GM13977 (cell line): Measurements from ENCODE around the gene GSK3B.

Source experiments
- DNase-seq: peaks from one replicate; pipeline ENCODE4 v3.0.0; 2012; ENCODE audit warnings: low spot score
- in situ Hi-C: fragments of 300-500 bp; cut with MboI; formaldehyde crosslinking; loops from one replicate; pipeline ENCODE4 v1.12.0; 2022; ENCODE audit warnings: low sequenced_read_pairs, low pct_unique_long_range_greater_than_20kb, mixed read lengths, inconsistent platforms; ENCODE audit not compliant: unreplicated experiment
- TF ChIP-seq, protein P1 (sequence below): IDR thresholded peaks from 2 replicates; pipeline ENCODE4 v1.5.1; 2012; ENCODE audit warnings: mild to moderate bottlenecking, control low read depth; ENCODE audit not compliant: insufficient read depth; ENCODE audit errors: extremely low read depth, missing control alignments

Gene GSK3B

GRCh38 chr3:119792270-119792669, 302.0 kb downstream of the GSK3B start:
- TF ChIP-seq, protein P1, sequence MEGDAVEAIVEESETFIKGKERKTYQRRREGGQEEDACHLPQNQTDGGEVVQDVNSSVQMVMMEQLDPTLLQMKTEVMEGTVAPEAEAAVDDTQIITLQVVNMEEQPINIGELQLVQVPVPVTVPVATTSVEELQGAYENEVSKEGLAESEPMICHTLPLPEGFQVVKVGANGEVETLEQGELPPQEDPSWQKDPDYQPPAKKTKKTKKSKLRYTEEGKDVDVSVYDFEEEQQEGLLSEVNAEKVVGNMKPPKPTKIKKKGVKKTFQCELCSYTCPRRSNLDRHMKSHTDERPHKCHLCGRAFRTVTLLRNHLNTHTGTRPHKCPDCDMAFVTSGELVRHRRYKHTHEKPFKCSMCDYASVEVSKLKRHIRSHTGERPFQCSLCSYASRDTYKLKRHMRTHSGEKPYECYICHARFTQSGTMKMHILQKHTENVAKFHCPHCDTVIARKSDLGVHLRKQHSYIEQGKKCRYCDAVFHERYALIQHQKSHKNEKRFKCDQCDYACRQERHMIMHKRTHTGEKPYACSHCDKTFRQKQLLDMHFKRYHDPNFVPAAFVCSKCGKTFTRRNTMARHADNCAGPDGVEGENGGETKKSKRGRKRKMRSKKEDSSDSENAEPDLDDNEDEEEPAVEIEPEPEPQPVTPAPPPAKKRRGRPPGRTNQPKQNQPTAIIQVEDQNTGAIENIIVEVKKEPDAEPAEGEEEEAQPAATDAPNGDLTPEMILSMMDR = no peak
- in situ Hi-C loops = no loop called here
- DNase-seq = no peak

- in situ Hi-C loops = no loop called here
- TF ChIP-seq, protein P1 = no peak
- DNase-seq = no peak
Measured at GRCh38 chr3:119790369-119790768, 303.9 kb downstream of the GSK3B start.

DNA sequence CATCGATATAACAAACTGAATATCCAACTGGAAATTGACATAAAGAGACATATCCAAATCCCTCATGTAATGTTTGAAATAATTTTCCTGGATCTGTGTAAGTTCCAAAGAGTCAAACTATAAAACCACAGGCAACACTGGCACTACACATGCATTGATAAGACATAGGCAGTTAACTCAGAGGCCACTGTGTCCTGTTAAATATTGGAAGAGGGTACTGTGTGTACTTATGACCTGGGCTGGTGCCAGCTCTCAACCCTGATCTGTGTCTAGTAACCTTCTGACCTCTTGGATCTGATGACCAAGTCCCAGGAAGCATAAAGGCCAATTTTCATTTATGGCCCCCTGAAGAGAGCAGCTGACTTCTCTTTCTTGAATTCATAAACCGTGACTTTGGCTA, 307.8 kb downstream of the GSK3B start:
- in situ Hi-C loops = no loop called here
- no peak for DNase-seq
- TF ChIP-seq, protein P1 = no peak

GRCh38 chr3:119783883-119784282, 310.4 kb downstream of the GSK3B start:
- in situ Hi-C loops = no loop called here
- TF ChIP-seq, protein P1 = no peak
- DNase-seq = no peak

GRCh38 chr3:119783255-119783654, 311.0 kb downstream of the GSK3B start:
- in situ Hi-C loops = no loop called here
- no peak for DNase-seq
- TF ChIP-seq, protein P1 = no peak

GRCh38 chr3:119782460-119782859, 311.8 kb downstream of the GSK3B start:
- TF ChIP-seq, protein P1 = no peak
- DNase-seq = no peak
- in situ Hi-C loops = no loop called here
